NCI-H128 (cell line): ENCODE results near the gene TOR4A.

Experiments used
- DNase-seq: peaks from one replicate; lab custom pipeline; 2025; ENCODE audit not compliant: unreplicated experiment; lab: John Stamatoyannopoulos, UW

TOR4A gene

GRCh38 chr9:137304383-137305059 is 27.0 kb downstream of the TOR4A start:
- DNase-seq, result no peak

- peak; percentile 58 for DNase-seq
Measured at GRCh38 chr9:137305060-137305797, 27.7 kb downstream of the TOR4A start.

GRCh38 chr9:137305798-137306065 is 28.2 kb downstream of the TOR4A start:
- DNase-seq, result no peak

- DNase-seq, result no peak
Measured at GRCh38 chr9:137306066-137306849, 28.7 kb downstream of the TOR4A start.

- DNase-seq, result no peak
Measured at GRCh38 chr9:137306850-137307254, 29.3 kb downstream of the TOR4A start.

GRCh38 chr9:137307255-137308056 is 29.9 kb downstream of the TOR4A start:
- no peak for DNase-seq

- DNase-seq, result no peak
Measured at GRCh38 chr9:137308057-137308619, 30.6 kb downstream of the TOR4A start.

- DNase-seq, result no peak
Measured at GRCh38 chr9:137309368-137310188, 32.1 kb downstream of the TOR4A start.

GRCh38 chr9:137310189-137311052 is 32.9 kb downstream of the TOR4A start:
- no peak for DNase-seq

- DNase-seq, result no peak
Measured at GRCh38 chr9:137311171-137311985, 33.9 kb downstream of the TOR4A start.

- no peak for DNase-seq
Measured at GRCh38 chr9:137311986-137312851, 34.7 kb downstream of the TOR4A start.

- DNase-seq, result no peak
Measured at GRCh38 chr9:137312852-137313325, 35.4 kb downstream of the TOR4A start.

GRCh38 chr9:137313326-137313936 is 35.9 kb downstream of the TOR4A start:
- no peak for DNase-seq

- no peak for DNase-seq
Measured at GRCh38 chr9:137313956-137314560, 36.5 kb downstream of the TOR4A start.

GRCh38 chr9:137314561-137315560 is 37.3 kb downstream of the TOR4A start:
- DNase-seq, result no peak
